SU-DHL-6 (cell line): Measurements from ENCODE around the gene SYNGR2.

Source experiments
- H2AFZ ChIP-seq: fragments of 200-600 bp; sonication (generic); 2 replicates; pipeline ENCODE4 v1.6.1; 2014; ENCODE audit warnings: low read depth, mild to moderate bottlenecking, moderate library complexity, mixed read lengths, antibody characterized with exemption, low read length; ENCODE audit not compliant: severe bottlenecking
- H3F3A ChIP-seq: fragments of 200-600 bp; shearing (Covaris generic); 2 replicates; pipeline ENCODE4 v1.6.0; 2016; ENCODE audit warnings: antibody characterized with exemption, mild to moderate bottlenecking; ENCODE audit not compliant: insufficient read depth
- H3K27ac ChIP-seq: fragments of 200-600 bp; sonication (generic); 2 replicates; pipeline ENCODE4 v1.5.1; 2016; ENCODE audit warnings: low read depth, mild to moderate bottlenecking, low read length, moderate library complexity, mixed read lengths
- H3K27me3 ChIP-seq: fragments of 200-600 bp; sonication (generic), shearing (Covaris generic); 2 replicates; pipeline ENCODE4 v1.6.0; 2014; ENCODE audit warnings: mild to moderate bottlenecking, low read length
- H3K36me3 ChIP-seq: fragments of 200-600 bp; sonication (generic); 2 replicates; pipeline ENCODE4 v1.6.1; 2014; ENCODE audit warnings: mild to moderate bottlenecking, low read length, mixed read lengths
- H3K4me2 ChIP-seq: fragments of 300-600, 200-600 bp; shearing (Covaris generic), sonication (generic); 2 replicates; pipeline ENCODE4 v1.6.0; 2014; ENCODE audit warnings: low read length, low read depth, mild to moderate bottlenecking; ENCODE audit not compliant: poor library complexity, severe bottlenecking
- H3K4me3 ChIP-seq: fragments of 200-600 bp; sonication (generic); 2 replicates; pipeline ENCODE4 v1.5.1; 2014; ENCODE audit warnings: antibody characterized with exemption, low read length, mild to moderate bottlenecking, mixed read lengths; ENCODE audit not compliant: insufficient read depth, poor library complexity, severe bottlenecking
- H3K79me2 ChIP-seq: fragments of 200-600 bp; sonication (generic); 2 replicates; pipeline ENCODE4 v1.6.1; 2014; ENCODE audit warnings: mild to moderate bottlenecking, low read length, moderate library complexity; ENCODE audit not compliant: insufficient read depth
- H3K9ac ChIP-seq: fragments of 200-600 bp; sonication (generic); 2 replicates; pipeline ENCODE4 v1.7.0; 2014; ENCODE audit warnings: mild to moderate bottlenecking, low read length
- H3K9me2 ChIP-seq: fragments of 200-600 bp; sonication (generic); replicated peaks from 2 replicates; pipeline ENCODE4 v1.6.1; 2014; ENCODE audit warnings: low read length; ENCODE audit not compliant: insufficient read depth
- H3K9me3 ChIP-seq: fragments of 200-600 bp; sonication (generic); 2 replicates; pipeline ENCODE4 v1.6.1; 2014; ENCODE audit warnings: low read length, mixed read lengths; ENCODE audit not compliant: insufficient read depth
- H4K20me1 ChIP-seq: fragments of 200-600 bp; sonication (generic); 2 replicates; pipeline ENCODE4 v1.6.1; 2014; ENCODE audit warnings: low read depth, mild to moderate bottlenecking, antibody characterized with exemption, low read length, moderate library complexity, mixed read lengths
- EZH2phosphoT487 ChIP-seq: fragments of 200-600 bp; sonication (generic), shearing (Covaris generic); conservative IDR thresholded peaks from 2 replicates; pipeline ENCODE4 v1.6.1; 2018; ENCODE audit warnings: mild to moderate bottlenecking, antibody characterized with exemption, low read length, moderate library complexity, mixed read lengths
- TF ChIP-seq, protein P1 (sequence below): fragments of 200-600 bp; sonication (generic); IDR thresholded peaks from one replicate; pipeline ENCODE4 v1.5.1; 2017; ENCODE audit warnings: antibody characterized with exemption, mild to moderate bottlenecking, low read length, moderate library complexity; ENCODE audit not compliant: insufficient read depth, poor library complexity, severe bottlenecking

The SYNGR2 gene

DNA sequence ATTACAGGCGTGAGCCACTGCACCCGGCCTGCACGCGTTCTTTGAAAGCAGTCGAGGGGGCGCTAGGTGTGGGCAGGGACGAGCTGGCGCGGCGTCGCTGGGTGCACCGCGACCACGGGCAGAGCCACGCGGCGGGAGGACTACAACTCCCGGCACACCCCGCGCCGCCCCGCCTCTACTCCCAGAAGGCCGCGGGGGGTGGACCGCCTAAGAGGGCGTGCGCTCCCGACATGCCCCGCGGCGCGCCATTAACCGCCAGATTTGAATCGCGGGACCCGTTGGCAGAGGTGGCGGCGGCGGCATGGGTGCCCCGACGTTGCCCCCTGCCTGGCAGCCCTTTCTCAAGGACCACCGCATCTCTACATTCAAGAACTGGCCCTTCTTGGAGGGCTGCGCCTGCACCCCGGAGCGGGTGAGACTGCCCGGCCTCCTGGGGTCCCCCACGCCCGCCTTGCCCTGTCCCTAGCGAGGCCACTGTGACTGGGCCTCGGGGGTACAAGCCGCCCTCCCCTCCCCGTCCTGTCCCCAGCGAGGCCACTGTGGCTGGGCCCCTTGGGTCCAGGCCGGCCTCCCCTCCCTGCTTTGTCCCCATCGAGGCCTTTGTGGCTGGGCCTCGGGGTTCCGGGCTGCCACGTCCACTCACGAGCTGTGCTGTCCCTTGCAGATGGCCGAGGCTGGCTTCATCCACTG lies 45.8 kb downstream of the SYNGR2 start, which contains the start of gene BIRC5:
Gene BIRC5 (plus strand): TSS at position 238 of the 690 bp plus-strand sequence. CDS start 64 bp downstream, at position 302.
- Histone ChIP-seq H3K9ac (peak within 1 kb of the TSS; percentile 96), H3K27me3 (no peaks in the 10 kb centered on the region), H3K79me2 (peaks cover 27% of the 10 kb centered on the region), H3K27ac (peak within 1 kb of the TSS; percentile 73), H3K4me2 (peak within 1 kb of the TSS; percentile 96), H3F3A (no peaks in the 10 kb centered on the region), H3K4me3 (peak within 1 kb of the TSS; percentile 88), H3K9me2 (no peaks in the 10 kb centered on the region), H3K36me3 (peaks cover 3% of the 10 kb centered on the region; the same call in 1 of the 2 replicates), H4K20me1 (no peaks in the 10 kb centered on the region), H2AFZ (peak within 1 kb of the TSS; percentile 82), H3K9me3 (no peaks in the 10 kb centered on the region)
- TF ChIP-seq, protein P1, sequence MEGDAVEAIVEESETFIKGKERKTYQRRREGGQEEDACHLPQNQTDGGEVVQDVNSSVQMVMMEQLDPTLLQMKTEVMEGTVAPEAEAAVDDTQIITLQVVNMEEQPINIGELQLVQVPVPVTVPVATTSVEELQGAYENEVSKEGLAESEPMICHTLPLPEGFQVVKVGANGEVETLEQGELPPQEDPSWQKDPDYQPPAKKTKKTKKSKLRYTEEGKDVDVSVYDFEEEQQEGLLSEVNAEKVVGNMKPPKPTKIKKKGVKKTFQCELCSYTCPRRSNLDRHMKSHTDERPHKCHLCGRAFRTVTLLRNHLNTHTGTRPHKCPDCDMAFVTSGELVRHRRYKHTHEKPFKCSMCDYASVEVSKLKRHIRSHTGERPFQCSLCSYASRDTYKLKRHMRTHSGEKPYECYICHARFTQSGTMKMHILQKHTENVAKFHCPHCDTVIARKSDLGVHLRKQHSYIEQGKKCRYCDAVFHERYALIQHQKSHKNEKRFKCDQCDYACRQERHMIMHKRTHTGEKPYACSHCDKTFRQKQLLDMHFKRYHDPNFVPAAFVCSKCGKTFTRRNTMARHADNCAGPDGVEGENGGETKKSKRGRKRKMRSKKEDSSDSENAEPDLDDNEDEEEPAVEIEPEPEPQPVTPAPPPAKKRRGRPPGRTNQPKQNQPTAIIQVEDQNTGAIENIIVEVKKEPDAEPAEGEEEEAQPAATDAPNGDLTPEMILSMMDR: no peak
- no peak for TF ChIP-seq EZH2phosphoT487

DNA sequence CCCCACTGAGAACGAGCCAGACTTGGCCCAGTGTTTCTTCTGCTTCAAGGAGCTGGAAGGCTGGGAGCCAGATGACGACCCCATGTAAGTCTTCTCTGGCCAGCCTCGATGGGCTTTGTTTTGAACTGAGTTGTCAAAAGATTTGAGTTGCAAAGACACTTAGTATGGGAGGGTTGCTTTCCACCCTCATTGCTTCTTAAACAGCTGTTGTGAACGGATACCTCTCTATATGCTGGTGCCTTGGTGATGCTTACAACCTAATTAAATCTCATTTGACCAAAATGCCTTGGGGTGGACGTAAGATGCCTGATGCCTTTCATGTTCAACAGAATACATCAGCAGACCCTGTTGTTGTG lies 46.3 kb downstream of the SYNGR2 start:
- Histone ChIP-seq H3K79me2 (peaks cover 27% of the 10 kb centered on the region), H3K27me3 (no peaks in the 10 kb centered on the region), H3K4me2 (peak overlapping the region; percentile 96), H3K9me3 (no peaks in the 10 kb centered on the region), H3K36me3 (peaks cover 3% of the 10 kb centered on the region; the same call in 1 of the 2 replicates), H3K9ac (peak overlapping the region; percentile 96), H3K27ac (peak overlapping the region; percentile 73), H2AFZ (peak overlapping the region; percentile 42), H3F3A (no peaks in the 10 kb centered on the region), H3K9me2 (no peaks in the 10 kb centered on the region), H4K20me1 (no peaks in the 10 kb centered on the region), H3K4me3 (peak overlapping the region; percentile 88)
- TF ChIP-seq, protein P1: no peak
- TF ChIP-seq EZH2phosphoT487: no peak

DNA sequence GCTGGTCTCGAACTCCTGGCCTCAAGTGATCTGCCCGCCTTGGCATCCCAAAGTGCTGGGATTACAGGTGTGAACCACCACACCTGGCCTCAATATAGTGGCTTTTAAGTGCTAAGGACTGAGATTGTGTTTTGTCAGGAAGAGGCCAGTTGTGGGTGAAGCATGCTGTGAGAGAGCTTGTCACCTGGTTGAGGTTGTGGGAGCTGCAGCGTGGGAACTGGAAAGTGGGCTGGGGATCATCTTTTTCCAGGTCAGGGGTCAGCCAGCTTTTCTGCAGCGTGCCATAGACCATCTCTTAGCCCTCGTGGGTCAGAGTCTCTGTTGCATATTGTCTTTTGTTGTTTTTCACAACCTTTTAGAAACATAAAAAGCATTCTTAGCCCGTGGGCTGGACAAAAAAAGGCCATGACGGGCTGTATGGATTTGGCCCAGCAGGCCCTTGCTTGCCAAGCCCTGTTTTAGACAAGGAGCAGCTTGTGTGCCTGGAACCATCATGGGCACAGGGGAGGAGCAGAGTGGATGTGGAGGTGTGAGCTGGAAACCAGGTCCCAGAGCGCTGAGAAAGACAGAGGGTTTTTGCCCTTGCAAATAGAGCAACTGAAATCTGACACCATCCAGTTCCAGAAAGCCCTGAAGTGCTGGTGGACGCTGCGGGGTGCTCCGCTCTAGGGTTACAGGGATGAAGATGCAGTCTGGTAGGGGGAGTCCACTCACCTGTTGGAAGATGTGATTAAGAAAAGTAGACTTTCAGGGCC lies 51.2 kb downstream of the SYNGR2 start:
- H3K4me2 ChIP-seq: no peak overlapping the region
- no peak overlapping the region for H2AFZ ChIP-seq
- H3K36me3 ChIP-seq: peaks cover 16% of the 10 kb centered on the region; the same call in 1 of the 2 replicates
- H3F3A ChIP-seq: peaks cover 2% of the 10 kb centered on the region
- TF ChIP-seq, protein P1: no peak
- TF ChIP-seq EZH2phosphoT487: no peak
- no peaks in the 10 kb centered on the region for H3K27me3 ChIP-seq
- no peaks in the 10 kb centered on the region for H3K9me2 ChIP-seq
- no peak overlapping the region for H3K4me3 ChIP-seq
- no peaks in the 10 kb centered on the region for H3K9me3 ChIP-seq
- H3K9ac ChIP-seq: no peak overlapping the region
- no peak overlapping the region for H3K27ac ChIP-seq
- H4K20me1 ChIP-seq: no peaks in the 10 kb centered on the region
- H3K79me2 ChIP-seq: peaks cover 23% of the 10 kb centered on the region
